Sigmoid colon (tissue), 4 donors: ENCODE results near the gene CLTB.

Source experiments
- CTCF ChIP-seq, 4 experiments: fragments of 450-650 bp in 3 of 4; fragments of 200-600 bp in 1 of 4; IDR thresholded peaks; one replicate each; pipeline ENCODE4 v1.5.1; 2016 to 2019; ENCODE audit warnings: antibody characterized with exemption in 4 of 4, mild to moderate bottlenecking in 3 of 4, moderate library complexity in 2 of 4
- EP300 ChIP-seq, 4 donors: sonication (generic); formaldehyde crosslinking; IDR thresholded peaks; one replicate each; pipeline ENCODE4 v1.6.1; 2017; ENCODE audit warnings: antibody characterized with exemption in 4 of 4
- POLR2A ChIP-seq, 2 donors: fragments of 450-650 bp; IDR thresholded peaks; one replicate each; pipeline ENCODE4 v1.6.1; 2016; ENCODE audit warnings: antibody characterized with exemption in 2 of 2, mild to moderate bottlenecking in 2 of 2, moderate library complexity in 2 of 2
- POLR2AphosphoS5 ChIP-seq, 4 donors: sonication (generic); formaldehyde crosslinking; IDR thresholded peaks; one replicate each; pipeline ENCODE4 v1.6.1; 2017; ENCODE audit warnings: antibody characterized with exemption in 4 of 4

- TF ChIP-seq POLR2A (IDR thresholded peaks at IDR 0.05) (no peak), CTCF (IDR thresholded peaks at IDR 0.05) (no peak), EP300 (IDR thresholded peaks at IDR 0.05) (no peak), POLR2AphosphoS5 (IDR thresholded peaks at IDR 0.05) (no peak)
Observed at GRCh38 chr5:176415240-176415951, 943 bp downstream of the CLTB start.
